Brain microvascular endothelial cell (primary cell): ENCODE results near the gene CADM1.

Experiments
- DNase-seq: peaks from one replicate; pipeline ENCODE4 v3.0.0-alpha.2; 2020
- H3K27ac ChIP-seq: fragments of 250-450 bp; sonication (Bioruptor Pico); 2 replicates; pipeline ENCODE4 v1.5.1; 2020; ENCODE audit warnings: mild to moderate bottlenecking, moderate library complexity
- H3K27me3 ChIP-seq: fragments of 250-450 bp; sonication (Bioruptor Pico); replicated peaks from 2 replicates; pipeline ENCODE4 v1.5.1; 2020; ENCODE audit warnings: mild to moderate bottlenecking
- H3K36me3 ChIP-seq: fragments of 250-450 bp; sonication (Bioruptor Pico); replicated peaks from 2 replicates; pipeline ENCODE4 v1.5.1; 2020; ENCODE audit warnings: mild to moderate bottlenecking
- H3K4me3 ChIP-seq: 2 replicates; pipeline ENCODE4 v1.5.1; 2011; ENCODE audit warnings: low read depth, mild to moderate bottlenecking, control low read depth, low read length, moderate library complexity
- in situ Hi-C: cut with HindIII; loops from 2 replicates; pipeline ENCODE4 v1.10.0; 2017; ENCODE audit warnings: low sequenced_read_pairs, low pct_ligation_motif_present
- TF ChIP-seq, protein P1 (sequence below): IDR thresholded peaks from 2 replicates; pipeline ENCODE4 v1.5.1; 2011; ENCODE audit warnings: low read depth, mild to moderate bottlenecking, moderate library complexity, low read length, control low read depth, inconsistent platforms; ENCODE audit errors: missing control alignments

CADM1 gene

DNA sequence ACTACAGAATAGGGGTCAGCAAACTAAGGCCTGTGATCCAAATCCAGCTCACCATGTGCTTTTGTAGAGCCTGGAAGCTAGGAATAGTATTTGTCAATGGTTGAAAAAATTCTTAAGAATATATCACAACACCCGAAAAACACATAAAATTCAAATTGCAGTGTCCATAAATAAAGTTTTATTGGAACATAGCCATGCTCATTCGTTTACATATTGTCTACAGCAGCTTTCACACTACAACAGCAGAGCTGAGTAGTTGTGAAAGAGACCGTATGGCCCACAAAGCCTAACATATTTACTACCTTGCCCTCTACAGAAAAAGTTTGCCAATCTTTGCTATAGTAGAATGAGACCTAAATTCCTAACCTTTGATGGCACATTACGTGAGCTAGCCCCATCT is 125.7 kb downstream of the CADM1 start:
- no peaks in the 10 kb centered on the region for H3K27me3 ChIP-seq
- TF ChIP-seq, protein P1, sequence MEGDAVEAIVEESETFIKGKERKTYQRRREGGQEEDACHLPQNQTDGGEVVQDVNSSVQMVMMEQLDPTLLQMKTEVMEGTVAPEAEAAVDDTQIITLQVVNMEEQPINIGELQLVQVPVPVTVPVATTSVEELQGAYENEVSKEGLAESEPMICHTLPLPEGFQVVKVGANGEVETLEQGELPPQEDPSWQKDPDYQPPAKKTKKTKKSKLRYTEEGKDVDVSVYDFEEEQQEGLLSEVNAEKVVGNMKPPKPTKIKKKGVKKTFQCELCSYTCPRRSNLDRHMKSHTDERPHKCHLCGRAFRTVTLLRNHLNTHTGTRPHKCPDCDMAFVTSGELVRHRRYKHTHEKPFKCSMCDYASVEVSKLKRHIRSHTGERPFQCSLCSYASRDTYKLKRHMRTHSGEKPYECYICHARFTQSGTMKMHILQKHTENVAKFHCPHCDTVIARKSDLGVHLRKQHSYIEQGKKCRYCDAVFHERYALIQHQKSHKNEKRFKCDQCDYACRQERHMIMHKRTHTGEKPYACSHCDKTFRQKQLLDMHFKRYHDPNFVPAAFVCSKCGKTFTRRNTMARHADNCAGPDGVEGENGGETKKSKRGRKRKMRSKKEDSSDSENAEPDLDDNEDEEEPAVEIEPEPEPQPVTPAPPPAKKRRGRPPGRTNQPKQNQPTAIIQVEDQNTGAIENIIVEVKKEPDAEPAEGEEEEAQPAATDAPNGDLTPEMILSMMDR: no peak
- H3K36me3 ChIP-seq: no peaks in the 10 kb centered on the region
- H3K4me3 ChIP-seq: no peak overlapping the region
- in situ Hi-C loops: no loop called here
- no peak for DNase-seq
- H3K27ac ChIP-seq: no peak overlapping the region

DNA sequence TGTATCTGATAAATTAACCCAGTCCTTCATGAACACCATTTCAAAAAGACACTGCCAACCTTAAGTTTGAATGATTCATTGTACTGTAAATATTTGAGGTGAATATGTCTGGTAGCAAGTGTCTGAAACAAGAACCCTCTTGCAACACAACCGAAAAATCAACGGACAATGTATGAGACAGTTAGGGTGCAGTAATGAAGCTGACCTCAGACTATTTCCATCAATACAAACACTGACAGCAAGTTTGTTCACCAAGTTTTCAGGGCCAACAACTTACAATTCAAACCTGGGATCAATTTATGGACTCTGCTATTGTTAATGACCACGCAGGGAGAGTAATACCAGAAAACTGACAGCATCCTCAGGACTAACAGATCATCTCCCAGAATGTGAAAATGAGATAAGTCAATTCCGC is 126.3 kb downstream of the CADM1 start:
- no peak overlapping the region for H3K27ac ChIP-seq
- no peak overlapping the region for H3K4me3 ChIP-seq
- no peaks in the 10 kb centered on the region for H3K27me3 ChIP-seq
- no peak for DNase-seq
- TF ChIP-seq, protein P1: no peak
- in situ Hi-C loops: no loop called here
- H3K36me3 ChIP-seq: no peaks in the 10 kb centered on the region

DNA sequence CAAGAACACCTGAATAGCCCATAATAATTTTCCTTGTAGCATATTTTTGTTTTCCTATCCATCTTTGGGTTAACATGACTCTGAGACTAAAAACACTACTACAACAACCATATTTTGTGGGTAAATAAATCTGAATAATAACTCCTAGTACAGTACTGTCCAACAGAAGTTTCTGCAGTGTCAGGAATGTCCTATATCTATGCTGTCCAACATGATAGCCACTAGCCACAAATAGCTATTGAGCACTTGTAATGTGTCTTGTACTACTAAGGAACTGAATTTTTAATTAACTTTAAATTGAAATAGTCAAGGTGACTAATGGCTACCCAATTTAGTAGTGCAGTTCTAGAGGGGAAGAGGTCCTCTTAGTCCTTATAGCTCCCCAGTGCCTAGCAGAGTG is 135.6 kb downstream of the CADM1 start:
- in situ Hi-C loops: no loop called here
- no peak overlapping the region for H3K4me3 ChIP-seq
- no peaks in the 10 kb centered on the region for H3K27me3 ChIP-seq
- no peak for DNase-seq
- no peaks in the 10 kb centered on the region for H3K36me3 ChIP-seq
- H3K27ac ChIP-seq: no peak overlapping the region
- TF ChIP-seq, protein P1: no peak

DNA sequence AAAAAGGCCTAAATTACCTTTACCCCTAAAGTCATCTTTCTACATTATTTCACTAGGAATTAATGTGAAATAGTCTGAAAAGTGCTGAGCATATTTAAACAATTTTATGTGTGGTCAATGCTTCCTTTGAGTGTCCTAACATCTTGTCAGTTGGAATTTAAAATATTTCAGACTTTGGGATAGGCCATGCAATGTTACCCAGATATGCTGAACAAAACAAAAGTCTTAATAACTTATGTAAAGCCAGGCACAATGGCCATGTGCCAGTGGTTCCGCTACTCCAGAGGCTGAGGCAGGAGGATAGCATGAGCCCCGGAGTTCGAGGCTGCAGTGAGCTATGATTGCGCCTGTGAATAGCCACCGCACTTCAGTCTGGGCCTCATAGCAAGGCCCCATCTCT is 137.4 kb downstream of the CADM1 start:
- Histone ChIP-seq H3K27ac (no peak overlapping the region), H3K36me3 (no peaks in the 10 kb centered on the region), H3K4me3 (no peak overlapping the region), H3K27me3 (no peaks in the 10 kb centered on the region)
- in situ Hi-C loops: no loop called here
- TF ChIP-seq, protein P1: no peak
- DNase-seq: no peak

DNA sequence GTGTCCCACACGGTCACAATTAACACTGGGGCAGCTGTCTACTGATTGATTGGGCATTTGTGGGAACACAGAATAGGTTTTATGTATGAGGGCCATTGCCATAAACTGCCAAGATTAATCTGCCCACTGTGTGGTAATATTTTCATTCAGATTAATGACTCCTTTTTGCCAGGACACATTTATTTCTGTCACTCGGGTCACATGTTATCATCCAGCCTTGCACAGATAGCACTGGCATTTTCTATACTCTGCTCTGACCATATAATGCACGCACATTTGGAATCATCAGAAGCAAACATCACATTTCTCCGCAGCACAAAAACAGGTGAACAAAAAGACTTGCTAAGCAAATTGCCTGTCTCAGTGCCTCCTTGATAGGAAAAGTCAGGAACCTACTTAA is 138.3 kb downstream of the CADM1 start:
- TF ChIP-seq, protein P1: no peak
- in situ Hi-C loops: no loop called here
- no peaks in the 10 kb centered on the region for H3K36me3 ChIP-seq

DNA sequence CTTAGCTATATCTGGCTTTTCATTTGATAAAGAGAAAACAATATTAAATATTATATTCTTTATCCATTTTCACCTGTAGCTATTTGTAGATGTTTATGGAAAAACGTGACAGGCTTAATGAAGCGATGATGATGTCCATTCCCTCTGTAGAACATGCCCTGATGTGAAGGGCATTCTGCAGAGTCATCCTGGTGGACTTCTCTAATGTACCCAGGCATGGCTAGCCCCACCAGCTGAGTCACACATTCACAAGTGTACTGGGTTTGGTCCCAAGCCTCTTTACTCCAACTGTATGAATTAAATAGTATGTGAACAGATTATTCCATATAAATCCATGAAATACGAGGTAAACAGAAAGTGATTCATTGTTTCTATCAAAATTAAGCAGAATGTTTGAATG is 139.3 kb downstream of the CADM1 start:
- no peak for DNase-seq
- H3K27ac ChIP-seq: no peak overlapping the region
- no peaks in the 10 kb centered on the region for H3K27me3 ChIP-seq
- in situ Hi-C loops: no loop called here
- no peak overlapping the region for H3K4me3 ChIP-seq
- no peaks in the 10 kb centered on the region for H3K36me3 ChIP-seq
- TF ChIP-seq, protein P1: no peak

More for the DNA sequence above, 138.3 kb downstream of the CADM1 start:
- no peak for DNase-seq
- H3K4me3 ChIP-seq: no peak overlapping the region
- no peaks in the 10 kb centered on the region for H3K27me3 ChIP-seq
- H3K27ac ChIP-seq: no peak overlapping the region
